HG02759 (cell line): ENCODE measurements around the gene SARS2.

Source experiments
- ATAC-seq: cut with Tn5 transposase; IDR thresholded peaks from one replicate; pipeline ENCODE4 v1.9.1; 2021; ENCODE audit warnings: mild to moderate bottlenecking, moderate library complexity; ENCODE audit not compliant: unreplicated experiment

Gene SARS2

DNA sequence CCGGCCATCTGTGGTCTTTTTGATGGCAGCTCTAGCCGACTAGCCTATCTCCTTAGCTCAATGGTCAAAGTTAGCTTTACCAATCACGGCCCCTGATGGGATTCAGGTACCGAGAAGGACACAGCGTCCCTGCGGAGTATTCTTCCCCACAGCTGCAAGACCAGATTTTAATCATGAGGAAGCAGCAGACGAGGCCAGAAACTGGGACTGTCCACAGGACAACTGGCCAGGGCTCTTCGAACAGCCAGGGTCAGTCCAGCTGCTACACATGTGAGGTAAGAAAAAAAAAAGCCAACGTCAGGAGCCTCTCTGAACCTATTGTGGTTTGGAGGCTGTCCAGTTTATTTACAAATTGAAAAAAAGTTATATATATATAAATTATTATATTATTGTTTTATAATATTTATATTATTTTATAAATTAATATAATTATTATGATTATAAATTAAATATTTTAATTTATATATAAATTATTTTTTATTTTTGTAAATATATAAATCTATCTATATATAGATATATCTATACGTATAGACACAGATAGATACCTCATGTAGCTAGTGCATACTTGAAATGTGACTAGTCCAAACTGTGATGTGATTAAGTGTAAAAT, 63.3 kb downstream of the SARS2 start:
- no peak for ATAC-seq
